AG08396 (cell line): ENCODE data around the gene PARD3.
"Not testable (repeated sequence)": the region's sequence is repeated elsewhere in the genome, so short reads cannot be mapped to it uniquely, and the experiment has no call there.

Experiments used
- DNase-seq: peaks from one replicate; pipeline ENCODE4 v3.0.0; 2012; ENCODE audit warnings: low spot score, mixed read lengths

PARD3 gene

DNA sequence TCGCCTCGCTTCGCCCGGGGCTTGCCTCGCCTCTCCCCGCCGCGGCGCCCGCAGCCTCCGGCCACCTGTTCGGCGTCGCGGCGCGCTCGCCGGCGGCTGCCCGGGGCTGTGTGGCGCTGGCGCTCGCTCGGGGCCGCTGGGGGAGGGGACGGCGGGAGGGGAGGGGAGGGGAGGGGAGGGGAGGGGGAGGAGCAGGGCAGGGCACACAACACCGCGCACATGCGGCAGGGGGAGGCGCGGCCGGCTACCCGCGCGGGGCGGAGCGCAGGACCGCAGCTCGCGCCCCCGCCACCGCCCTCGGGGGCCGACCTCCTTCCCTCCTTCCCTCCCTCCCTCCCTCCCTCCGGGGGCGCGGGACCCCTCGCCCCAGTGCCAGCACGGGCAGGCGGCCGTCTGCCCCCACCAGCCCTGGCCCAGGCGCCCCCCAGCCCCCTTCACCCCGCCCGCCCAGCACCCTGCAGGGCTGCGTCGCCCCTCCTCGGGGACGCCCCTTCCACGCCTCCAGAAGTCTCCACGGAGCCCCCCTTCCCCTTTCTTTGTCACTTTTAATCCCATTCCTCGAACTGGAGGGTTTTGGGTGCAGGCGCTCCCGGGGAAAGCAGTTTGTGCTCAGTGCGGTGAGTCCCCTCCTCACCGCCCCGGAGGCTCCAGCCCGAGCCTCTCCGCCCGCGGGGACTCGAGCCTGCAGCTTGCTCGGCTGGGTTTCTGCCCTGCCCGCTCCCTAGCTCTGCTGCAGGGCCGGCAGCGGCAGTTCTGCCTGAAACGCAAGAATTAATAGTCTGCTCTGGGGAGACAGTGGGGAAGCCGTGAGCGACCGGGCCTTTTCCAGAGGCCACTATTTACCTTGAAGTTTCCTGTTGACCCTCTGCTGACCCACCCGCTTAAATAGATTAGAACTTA lies at the start of gene PARD3:
PARD3 (minus strand) TSS at position 112 of the 900 bp plus-strand sequence. CDS start 301 bp downstream, outside the sequence.
- DNase-seq: peak; percentile 89

DNA sequence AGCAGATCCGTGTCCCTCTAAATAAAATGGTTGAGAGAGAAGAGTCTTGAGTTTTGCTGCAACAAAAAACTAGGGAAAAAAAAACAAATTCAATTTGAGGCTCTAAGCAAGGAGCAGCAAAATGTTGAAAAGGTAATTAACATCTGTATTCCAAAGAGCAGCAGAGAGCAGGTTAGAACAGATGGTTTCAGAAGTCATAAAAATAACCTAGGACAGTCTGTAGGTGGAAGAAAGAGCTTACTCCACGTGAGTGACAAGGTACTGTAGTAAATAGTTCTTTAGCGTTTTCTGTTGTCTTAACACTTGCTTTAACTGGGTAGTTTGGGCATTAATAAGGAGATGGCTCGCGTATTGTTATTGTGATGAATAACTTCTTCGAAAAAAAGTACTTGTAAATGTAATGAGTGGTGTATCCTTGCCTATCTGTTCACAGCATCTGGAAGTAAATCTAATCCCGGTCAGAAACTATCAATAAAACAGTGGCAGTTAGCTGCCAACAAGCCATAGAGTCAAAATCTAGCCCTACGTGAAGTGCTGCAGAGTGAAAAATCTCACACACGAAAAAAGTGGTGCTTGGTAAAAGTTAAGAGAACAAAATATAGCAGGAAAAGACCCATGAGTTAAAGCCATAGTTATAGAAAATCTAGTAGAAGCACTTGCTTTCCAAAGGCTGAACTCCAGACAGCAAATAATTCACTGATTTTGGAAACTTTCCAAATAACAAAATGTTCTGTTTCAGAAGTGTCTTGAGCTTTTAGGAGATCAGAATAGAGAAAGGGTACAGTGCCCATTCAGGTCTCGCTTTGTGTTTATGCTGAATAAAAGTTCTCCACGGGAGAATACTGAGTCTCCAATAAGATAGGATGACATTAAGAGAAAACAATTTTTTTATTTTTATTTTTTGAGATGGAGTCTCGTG lies 49.3 kb upstream of the PARD3 start:
- DNase-seq: no peak

DNA sequence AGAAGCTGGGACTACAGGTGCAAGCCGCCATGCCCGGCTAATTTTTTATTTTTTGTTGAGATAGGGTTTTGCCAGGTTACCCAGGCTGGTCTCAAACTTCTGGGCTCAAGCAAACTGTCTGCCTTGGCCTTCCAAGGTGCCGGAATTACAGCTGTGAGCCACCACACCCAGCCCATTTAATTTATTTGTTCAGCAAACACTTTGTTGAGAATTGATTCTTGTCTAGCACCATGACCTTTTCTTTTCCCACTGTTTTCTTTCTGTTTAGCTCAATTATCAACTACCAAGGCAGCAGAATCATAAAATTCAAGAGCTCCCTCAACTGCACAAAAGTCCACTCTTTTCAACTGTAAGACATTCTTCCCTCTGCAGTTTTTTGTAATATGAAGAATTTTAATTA lies 47.8 kb upstream of the PARD3 start:
- DNase-seq: no peak

DNA sequence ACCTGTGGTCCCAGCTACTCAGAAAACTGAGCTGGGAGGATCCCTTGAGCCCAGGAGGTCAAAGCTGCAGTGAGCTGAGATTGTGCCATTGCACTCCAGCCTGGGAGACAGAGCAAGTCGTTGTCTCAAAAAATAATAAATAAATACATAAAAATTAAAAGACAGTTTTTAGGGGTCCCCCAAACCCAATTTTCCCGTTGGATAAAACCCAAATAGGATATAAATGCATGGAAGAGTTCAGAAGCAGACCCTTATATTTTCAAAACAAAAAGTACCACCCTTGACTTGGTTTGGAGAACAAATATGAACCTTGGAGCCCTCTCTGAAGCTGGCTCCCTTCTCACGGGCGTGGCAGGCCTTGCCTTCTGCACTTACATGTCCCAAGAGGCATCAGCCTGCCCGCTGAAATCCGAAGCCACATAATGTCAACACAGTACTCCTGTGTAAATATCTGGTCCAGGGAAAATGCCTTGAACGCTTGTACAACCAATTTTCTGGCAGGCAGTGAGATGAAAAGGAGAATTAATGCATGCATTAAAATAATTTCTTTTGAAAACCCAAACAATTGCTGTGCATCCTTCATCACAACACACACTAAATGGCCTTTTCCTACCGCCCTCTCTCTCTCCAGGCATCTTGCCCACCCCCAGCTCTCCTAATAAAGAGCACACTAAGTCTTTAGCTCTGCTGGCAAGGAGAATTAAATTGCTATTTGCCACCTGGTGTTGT lies 46.4 kb upstream of the PARD3 start:
- DNase-seq: no peak

DNA sequence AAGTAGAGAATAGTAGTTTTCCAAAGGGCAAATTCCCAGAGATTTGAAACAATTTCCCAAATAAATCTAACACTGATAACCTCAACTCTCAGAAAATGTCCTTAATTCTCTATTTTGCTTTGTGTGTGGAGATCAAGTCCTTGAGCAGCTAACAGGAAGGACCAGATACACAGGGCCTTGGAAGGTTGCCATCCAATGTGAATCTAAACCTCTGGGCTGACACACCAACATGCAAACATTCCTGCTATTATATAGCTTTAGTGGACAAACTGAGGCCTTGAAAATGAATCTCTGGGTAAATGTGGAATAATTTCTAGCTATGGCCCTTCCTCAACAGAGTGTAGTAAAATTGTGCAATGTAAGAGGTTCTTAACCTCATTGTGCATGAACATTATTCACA lies 44.1 kb upstream of the PARD3 start:
- DNase-seq: no peak

DNA sequence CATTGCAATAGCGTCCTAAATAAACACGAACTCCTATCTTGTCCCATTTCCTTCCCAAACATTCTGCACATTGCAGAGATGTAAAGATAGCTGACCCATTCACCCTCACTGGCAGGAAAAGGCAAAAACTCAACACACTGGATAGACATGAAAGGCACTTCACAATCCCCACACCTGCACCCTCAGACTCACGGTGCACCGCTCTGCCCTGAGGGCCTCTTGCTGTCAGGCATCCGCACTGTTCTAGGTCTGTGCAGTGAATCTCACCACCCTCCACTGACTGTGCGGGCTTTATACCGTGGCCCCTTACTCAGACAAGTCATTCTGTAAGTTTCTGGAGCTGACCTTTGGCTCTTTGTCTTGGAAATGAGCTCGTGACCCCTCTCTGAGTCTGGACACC lies 42.9 kb upstream of the PARD3 start:
- no peak for DNase-seq

DNA sequence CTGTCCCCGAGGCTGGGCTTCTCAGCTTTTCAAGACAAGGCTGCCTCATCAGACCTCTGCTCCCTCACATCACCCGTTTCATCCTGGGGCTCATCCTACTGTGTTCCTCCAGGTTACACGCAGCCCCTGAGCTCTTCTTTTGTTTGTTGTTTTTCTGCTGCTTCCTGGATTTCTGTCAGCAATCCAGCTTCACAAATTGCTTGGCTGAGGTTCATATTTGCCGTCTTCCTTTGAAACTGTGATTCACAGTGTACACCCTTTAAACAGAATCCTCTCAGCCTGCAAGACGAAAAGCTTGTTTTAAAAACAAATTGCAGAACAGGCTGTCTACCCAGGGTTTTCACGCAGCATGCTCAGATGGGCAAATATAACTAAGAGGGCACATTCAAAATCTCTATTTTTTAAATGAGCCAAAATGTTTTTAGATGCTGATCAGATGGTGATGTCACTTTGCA lies 39.1 kb upstream of the PARD3 start:
- DNase-seq: peak; percentile 24

DNA sequence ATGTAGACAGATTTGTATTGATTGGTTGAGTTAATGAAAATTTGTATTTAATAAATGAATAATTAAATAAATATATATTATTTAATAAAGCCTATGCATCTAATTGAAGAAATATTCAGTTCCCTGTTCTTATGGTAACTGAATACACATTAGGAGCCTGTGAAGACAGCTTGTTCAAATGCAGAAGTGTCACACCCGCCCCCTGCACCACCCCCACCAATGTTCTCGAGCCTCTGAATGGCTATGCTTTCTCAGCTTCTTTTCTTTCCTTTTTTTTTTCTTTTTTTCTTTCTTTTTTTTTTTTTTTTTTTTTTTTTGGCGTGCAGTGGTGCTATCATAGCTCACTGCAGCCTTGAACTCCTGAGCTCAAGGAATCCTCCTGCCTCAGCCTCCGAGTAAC lies 38.3 kb upstream of the PARD3 start:
- no peak for DNase-seq

DNA sequence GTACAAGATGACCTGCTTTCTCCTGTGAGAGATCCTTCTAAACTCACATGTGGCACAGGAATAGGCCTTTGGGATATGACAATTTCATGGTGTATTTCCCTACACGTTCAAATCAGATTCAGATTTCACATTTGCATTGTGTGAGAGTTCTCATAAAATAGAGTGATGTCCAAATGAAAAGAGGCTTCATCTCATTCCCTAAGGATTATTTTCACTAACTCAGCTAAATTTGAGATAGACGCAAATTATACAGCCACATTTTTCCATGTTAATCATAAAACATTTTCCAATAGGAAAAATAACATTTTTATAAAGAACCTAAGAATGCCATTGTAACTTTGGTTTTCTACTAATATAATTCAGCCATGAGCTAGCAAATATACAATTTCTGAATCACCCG lies 35.5 kb upstream of the PARD3 start:
- DNase-seq: no peak

DNA sequence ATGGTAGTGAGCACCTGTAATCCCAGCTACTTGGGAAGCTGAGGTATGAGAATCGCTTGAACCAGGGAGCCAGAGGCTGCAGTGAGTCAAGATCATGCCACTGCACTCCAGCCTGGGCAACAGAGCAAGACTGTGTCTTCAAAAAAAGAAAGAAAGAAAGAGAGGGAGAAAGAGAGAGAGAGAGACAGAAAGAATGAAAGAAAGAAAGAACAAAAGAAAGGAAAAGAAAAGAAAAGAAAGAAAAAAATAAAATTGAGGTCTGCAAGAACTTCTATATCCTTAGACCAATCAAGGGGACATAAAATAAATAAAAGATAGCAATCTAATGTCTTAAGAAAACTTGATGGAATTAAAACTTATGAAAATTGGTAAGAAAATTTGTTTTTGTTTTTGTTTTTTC lies 34.9 kb upstream of the PARD3 start:
- no peak for DNase-seq

DNA sequence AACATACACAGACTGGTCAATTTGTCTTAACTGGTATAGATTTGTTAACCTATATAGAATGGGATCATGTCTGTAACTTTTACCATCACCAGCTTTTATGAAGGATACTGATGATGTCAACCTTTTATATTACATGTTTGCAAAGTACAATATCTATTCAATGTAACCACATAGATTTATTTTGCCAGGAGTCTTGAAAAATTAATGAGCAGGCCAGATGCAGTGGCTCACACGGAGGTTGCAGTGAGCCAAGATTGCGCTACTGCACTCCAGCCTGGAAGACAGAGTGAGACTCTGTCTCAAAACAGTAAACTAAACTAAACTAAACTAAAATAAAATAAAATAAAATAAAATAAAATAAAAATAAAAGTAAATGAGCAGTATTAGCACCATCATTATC lies 30.0 kb upstream of the PARD3 start:
- DNase-seq: no peak

DNA sequence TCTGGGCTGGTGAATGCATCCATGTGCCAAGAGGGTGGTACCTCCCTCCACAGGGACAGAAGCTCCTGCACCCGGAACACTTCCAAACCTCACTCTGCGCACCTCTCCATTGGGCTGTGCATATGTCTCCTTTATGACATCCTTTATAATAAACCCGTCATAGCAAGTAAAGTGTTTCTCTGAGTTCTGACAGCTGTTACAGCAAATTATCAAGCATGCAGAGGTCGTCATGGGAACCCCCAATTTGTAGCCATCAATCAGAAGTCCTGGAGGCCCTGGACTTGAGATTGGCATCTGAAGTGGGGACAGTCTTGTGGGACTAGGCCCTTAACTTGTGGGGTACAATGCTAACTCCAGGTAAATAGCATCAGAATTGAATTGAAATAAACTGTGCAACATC lies 29.4 kb upstream of the PARD3 start:
- DNase-seq: no peak

DNA sequence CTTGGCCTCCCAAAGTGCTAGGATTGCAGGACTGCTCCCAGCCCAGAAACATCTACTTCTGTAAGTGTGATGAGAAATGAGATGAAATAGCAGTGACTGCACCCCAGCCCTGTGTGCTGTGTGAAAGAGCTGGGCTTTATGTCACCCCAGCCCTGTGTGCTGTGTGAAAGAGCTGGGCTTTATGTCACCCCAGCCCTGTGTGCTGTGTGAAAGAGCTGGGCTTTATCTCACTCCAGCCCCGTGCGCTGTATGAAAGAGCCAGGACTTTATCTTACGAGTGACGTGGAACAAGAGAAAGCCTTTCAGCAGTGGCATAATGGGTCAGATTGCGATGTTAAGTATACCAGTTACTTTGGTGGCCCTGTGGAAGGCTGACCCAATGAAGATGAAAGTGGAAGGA lies 28.4 kb upstream of the PARD3 start:
- not testable (repeated sequence) for DNase-seq

DNA sequence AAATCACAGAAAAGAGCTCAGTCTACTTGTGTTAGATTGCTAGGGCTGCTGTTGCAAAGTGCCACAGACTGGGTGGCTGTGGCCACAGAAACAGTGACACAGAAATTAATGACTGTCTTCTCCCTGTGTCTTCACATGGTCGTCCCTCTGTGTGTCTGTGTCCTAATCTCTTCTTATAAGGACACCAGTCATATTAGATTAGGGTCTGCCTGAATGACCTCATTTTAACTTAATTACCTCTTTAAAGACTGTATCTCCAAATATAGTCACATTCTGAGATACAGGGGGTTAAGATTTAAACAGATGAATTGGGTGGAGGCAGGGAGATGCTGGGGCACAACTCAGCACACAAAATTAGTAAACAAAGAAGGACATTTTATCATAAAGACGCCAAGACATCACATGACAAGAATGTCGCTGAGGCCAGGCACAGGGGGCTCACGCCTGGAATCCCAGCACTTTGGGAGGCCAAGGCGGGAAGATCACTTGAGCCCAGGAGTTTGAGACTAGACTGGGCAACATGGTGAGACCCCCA lies 23.3 kb upstream of the PARD3 start:
- DNase-seq: no peak

DNA sequence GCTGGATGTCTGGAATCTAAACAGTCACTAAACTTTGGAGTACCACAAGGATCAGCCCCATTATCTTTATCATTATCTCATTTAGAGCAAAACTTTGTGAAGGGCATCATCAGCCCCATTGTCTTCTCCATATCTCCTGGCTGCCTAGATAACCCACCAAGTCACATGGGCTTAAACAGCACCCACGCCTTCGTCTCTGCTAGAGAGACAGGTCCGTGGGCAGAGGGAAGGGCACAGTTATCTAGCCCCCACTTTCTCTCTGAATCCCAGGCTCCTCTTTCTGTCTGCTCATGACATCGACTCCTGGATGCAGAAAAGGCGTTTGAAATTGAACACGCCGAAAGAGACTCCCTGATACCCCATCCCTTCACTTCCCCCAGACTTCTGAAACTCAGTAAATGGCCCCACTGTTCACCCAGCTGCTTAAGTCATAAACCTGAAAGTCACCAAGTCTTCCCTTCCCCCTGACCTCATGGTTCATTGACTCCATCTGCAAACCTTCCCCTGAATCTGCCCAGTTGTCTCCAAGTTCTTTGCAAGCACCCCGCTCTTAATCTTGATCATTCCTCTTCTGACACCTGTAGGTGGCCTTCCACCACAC lies 20.9 kb upstream of the PARD3 start:
- no peak for DNase-seq

DNA sequence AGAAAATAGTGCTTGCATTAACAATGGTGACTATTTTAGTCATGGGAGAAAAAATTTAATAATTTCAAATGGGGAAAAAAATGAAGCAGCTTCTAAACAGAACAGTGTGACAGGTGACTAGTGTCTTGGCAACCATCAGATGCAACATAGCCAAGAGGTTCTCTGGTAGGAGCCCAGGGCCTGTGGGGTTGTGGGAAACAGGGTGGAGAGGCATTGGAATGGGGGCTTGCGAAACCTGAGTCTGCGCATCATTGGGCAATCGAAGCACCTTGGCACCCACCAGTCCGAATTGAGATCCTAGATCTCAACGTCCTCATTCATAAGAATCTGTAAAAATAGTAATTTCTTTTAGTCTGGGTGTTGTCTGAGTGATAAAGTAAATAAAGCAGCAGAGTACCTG lies 19.2 kb upstream of the PARD3 start:
- DNase-seq: no peak

DNA sequence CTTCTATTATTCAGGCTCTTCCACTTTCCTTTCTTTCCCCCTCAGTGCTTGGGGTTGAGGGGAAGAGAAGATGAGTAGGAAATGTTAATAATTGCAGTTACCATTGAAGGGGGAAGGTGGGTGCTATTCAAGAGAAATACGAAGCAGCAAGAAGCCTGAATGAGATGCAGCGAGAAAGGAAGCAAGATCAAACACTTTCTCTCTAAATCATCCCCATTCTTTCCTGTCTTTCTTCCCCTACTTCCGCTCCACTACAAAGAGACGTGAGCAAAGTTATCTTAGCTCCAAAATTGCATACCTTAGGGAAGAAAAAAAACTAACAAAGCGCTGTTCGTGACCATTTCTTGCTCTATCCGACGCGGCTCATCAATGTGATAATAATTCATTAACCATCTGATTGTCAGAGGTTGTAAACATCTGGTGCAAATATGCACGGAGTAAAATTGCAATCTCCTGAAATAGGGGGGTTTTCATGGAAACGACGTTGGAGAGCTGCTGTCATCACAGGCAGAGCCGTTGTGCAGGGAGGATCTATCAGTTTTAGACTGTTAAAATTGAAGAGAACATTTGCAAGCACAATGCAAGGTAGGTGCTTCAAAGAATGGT lies 15.2 kb upstream of the PARD3 start:
- DNase-seq: no peak

DNA sequence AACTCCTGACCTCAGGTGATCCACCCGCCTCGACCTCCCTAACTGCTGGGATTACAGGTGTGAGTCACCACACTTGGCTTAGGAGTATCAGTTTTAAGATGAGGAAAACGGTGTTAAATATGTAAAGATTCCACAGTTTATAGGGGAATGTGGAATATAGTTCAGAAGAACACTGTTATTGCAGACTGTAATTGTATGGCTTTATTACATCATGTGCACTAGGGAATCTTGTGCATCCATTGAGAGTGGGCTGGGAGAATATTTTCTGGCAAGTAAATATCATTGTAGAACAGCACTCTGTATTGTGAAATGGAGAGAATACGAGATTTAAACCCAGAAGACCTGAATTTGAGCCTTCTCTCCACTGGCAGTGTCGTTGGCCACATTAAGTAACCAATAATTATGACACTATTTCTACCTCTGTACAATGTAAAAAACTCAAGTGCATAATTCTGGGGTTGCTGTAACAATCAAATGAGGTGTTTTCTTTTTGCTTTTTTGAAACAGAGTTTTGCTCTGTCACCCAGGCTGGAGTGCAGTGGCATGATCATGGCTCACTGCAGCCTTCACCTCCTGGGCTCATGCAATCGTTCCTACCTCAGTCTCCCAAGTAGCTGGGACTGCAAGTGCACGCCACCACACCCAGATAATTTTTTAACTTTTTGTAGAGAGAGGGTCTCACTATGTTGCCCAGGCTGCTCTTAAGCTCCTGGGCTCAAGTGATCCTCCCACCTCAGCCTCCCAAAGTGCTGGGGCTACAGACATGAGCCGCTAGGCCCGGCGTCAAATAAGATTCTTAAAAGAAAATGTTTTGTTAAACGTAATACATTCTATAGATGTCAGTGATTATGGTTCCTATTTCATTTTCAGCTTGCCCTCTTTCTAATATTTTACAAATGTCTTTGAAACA lies 12.0 kb upstream of the PARD3 start:
- no peak for DNase-seq

DNA sequence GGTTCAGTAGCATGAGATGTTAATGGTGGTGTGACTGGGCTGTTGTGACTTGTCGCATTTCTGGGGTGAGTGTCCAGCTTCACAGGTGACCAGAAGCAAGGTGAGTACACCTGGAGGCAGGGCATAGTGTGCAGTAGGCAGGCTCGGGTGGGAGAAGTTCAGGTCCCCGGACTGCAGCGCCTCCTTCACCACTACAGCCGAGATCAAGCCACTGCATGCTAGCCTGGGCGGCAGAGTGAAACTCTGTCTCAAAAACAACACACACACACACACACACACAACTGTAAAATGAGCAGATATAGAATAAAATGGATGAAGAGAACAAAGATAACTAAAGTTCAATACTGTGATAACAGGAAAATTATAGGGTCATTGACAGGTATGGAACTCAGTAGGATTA lies 11.1 kb upstream of the PARD3 start:
- no peak for DNase-seq

DNA sequence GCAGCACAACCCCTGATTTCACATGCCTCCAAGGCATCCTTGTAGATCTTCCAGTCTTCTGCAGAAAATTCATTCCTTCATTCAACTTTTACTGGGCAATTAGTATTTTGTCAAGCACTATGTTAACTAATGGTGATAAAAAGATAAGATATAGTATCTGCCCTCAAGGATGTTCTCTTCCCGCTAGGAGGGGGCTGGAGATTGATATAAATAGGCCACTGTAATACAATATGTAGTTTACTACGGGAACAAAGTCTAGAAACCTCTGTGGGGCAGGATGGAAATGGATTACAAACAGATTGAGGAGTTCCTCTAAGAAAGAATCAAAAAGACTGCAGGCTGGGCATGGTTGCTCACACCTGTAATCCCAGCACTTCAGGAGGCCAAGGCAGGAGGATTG lies 10.3 kb upstream of the PARD3 start:
- DNase-seq: no peak
